Panc1 (cell line): ENCODE results near the gene CGB1. TPM values are rescaled to one million over a fixed set of nuclear protein-coding genes. Genes with fewer than 3 reads are reported as not detected.

Source experiments
- ATAC-seq: fragments of 200-7000 bp; cut with Tn5 transposase; 2 replicates; pipeline ENCODE4 v1.9.1; 2020; ENCODE audit warnings: mild to moderate bottlenecking, moderate library complexity
- BruUV-seq: library from RNA; stranded (reverse); fragments of 400-500 nt; replicated peaks from 2 replicates; lab custom pipeline; 2021; lab: Mats Ljungman, UMichigan
- CTCF ChIA-PET: fragments of 300-600 bp; sonication (Branson Sonifier 250); formaldehyde crosslinking; loops from one replicate; lab custom pipeline; 2022; ENCODE audit warnings: antibody characterized with exemption; lab: Charles Lee
- POLR2A ChIA-PET: fragments of 300-600 bp; sonication (Branson Sonifier 250); formaldehyde crosslinking; loops from one replicate; lab custom pipeline; 2022; ENCODE audit warnings: antibody characterized with exemption; lab: Charles Lee
- DNase-seq: peaks from one replicate; pipeline ENCODE4 v3.0.0-alpha.2; 2010; ENCODE audit warnings: low read depth, low spot score
- H3K27ac ChIP-seq: 2 replicates; pipeline ENCODE4 v1.5.1; 2011; ENCODE audit warnings: mild to moderate bottlenecking, low read length, inconsistent platforms
- H3K27me3 ChIP-seq: fragments of 200-500 bp; sonication (Bioruptor generic); 2 replicates; pipeline ENCODE4 v1.6.0; 2014; ENCODE audit warnings: low read length, inconsistent platforms; ENCODE audit not compliant: control insufficient read depth, insufficient read depth
- H3K36me3 ChIP-seq: fragments of 200-500 bp; sonication (Bioruptor generic); 2 replicates; pipeline ENCODE4 v1.5.1; 2014; ENCODE audit warnings: inconsistent platforms, mild to moderate bottlenecking, low read length, moderate library complexity; ENCODE audit not compliant: control insufficient read depth, insufficient read depth
- H3K4me1 ChIP-seq: 2 replicates; pipeline ENCODE4 v1.5.1; 2011; ENCODE audit warnings: inconsistent platforms, mild to moderate bottlenecking, low read length, moderate library complexity; ENCODE audit not compliant: control insufficient read depth, insufficient read depth
- H3K4me3 ChIP-seq, 2 experiments: 2 replicates each; pipeline ENCODE4 v1.5.1; 2011 to 2012; ENCODE audit warnings: low read depth in 2 of 2, low read length in 2 of 2, mild to moderate bottlenecking in 2 of 2, inconsistent platforms in 1 of 2, moderate library complexity in 1 of 2
- H3K9me3 ChIP-seq: fragments of 200-500 bp; sonication (Bioruptor generic); 2 replicates; pipeline ENCODE4 v1.5.1; 2014; ENCODE audit warnings: low read depth, mild to moderate bottlenecking, inconsistent platforms, low read length, moderate library complexity; ENCODE audit not compliant: control insufficient read depth, insufficient read depth
- CTCF ChIP-seq: fragments of 450-650 bp; IDR thresholded peaks from 2 replicates; pipeline ENCODE4 v1.5.1; 2017; ENCODE audit warnings: mild to moderate bottlenecking
- POLR2AphosphoS5 ChIP-seq: IDR thresholded peaks from 2 replicates; pipeline ENCODE4 v1.6.1; 2012; ENCODE audit warnings: mild to moderate bottlenecking, low read depth, low read length, moderate library complexity
- REST ChIP-seq, 2 experiments: IDR thresholded peaks; 2 replicates each; pipeline ENCODE4 v1.6.1; 2011 to 2012; ENCODE audit warnings: low read depth in 2 of 2, control low read depth in 1 of 2, low read length in 1 of 2, mild to moderate bottlenecking in 1 of 2, moderate library complexity in 1 of 2; ENCODE audit not compliant: insufficient read depth in 1 of 2
- SIN3A ChIP-seq: IDR thresholded peaks from 2 replicates; pipeline ENCODE4 v1.6.1; 2012; ENCODE audit warnings: low read depth, mild to moderate bottlenecking, low read length, moderate library complexity, borderline replicate concordance; ENCODE audit not compliant: insufficient read depth
- TCF7L2 ChIP-seq: IDR thresholded peaks from 2 replicates; pipeline ENCODE4 v1.6.1; 2011; ENCODE audit warnings: mild to moderate bottlenecking, low read depth, low read length, inconsistent platforms
- in situ Hi-C: cut with HindIII; loops from 2 replicates; pipeline ENCODE4 v1.10.0; 2016; ENCODE audit warnings: low sequenced_read_pairs, low pct_unique_long_range_greater_than_20kb
- intact Hi-C: fragments of 100-400 bp; cut with micrococcal nuclease; formaldehyde crosslinking; loops from one replicate; pipeline ENCODE4 v1.10.0; 2022; ENCODE audit not compliant: unreplicated experiment
- total RNA-seq: library from RNA; stranded (reverse); gene quantifications from one replicate; pipeline ENCODE4 v1.2.1, GENCODE V29; 2021; ENCODE audit not compliant: unreplicated experiment

CGB1 gene
- total RNA-seq, 1 experiment from 2014 or later: not detected

GRCh38 chr19:49070416-49070815, 33.7 kb upstream of the CGB1 start:
- H3K9me3 ChIP-seq: no peaks in the 10 kb centered on the region
- no peaks in the 10 kb centered on the region for H3K36me3 ChIP-seq
- DNase-seq (no peak), ATAC-seq (no peak)
- no peak overlapping the region for H3K27ac ChIP-seq
- in situ Hi-C loops (no loop called here), intact Hi-C loops (no loop called here)
- ChIA-PET POLR2A (no interaction called here), CTCF (interaction anchor here (0.6 kb wide), 1 partner anchor 74 kb away, joined by 3 read pairs; no protein-coding TSS in a partner anchor)
- no peak overlapping the region for H3K4me3 ChIP-seq
- H3K4me1 ChIP-seq: peaks cover 2% of the 10 kb centered on the region; the same call in 1 of the 2 replicates
- no peak for TF ChIP-seq POLR2AphosphoS5
- no peak for TF ChIP-seq SIN3A
- no peak for TF ChIP-seq CTCF
- no peak for TF ChIP-seq REST (IDR thresholded peaks at IDR 0.05; ENCODE audit: insufficient read depth in 1 of 2, low read depth in 2 of 2, low read length in 1 of 2)
- TF ChIP-seq TCF7L2: no peak
- no peaks in the 10 kb centered on the region for H3K27me3 ChIP-seq
- BruUV-seq: no TSS peak

GRCh38 chr19:49069026-49069425, 32.3 kb upstream of the CGB1 start:
- Histone ChIP-seq H3K27me3 (no peaks in the 10 kb centered on the region), H3K9me3 (no peaks in the 10 kb centered on the region), H3K4me3 (no peak overlapping the region), H3K27ac (no peak overlapping the region), H3K36me3 (no peaks in the 10 kb centered on the region), H3K4me1 (peaks cover 4% of the 10 kb centered on the region; the same call in 1 of the 2 replicates)
- ChIA-PET CTCF (no interaction called here), POLR2A (no interaction called here)
- in situ Hi-C loops (no loop called here), intact Hi-C loops (no loop called here)
- no peak for ATAC-seq
- no peak for TF ChIP-seq CTCF
- TF ChIP-seq SIN3A: no peak
- TF ChIP-seq POLR2AphosphoS5: no peak
- TF ChIP-seq TCF7L2: no peak
- no peak for TF ChIP-seq REST (IDR thresholded peaks at IDR 0.05; ENCODE audit: insufficient read depth in 1 of 2, low read depth in 2 of 2, low read length in 1 of 2)
- DNase-seq: no peak
- no TSS peak for BruUV-seq
